Liver (tissue), 9 donors: Measurements from ENCODE around the gene BRINP3. TPM values are rescaled to one million over a fixed set of nuclear protein-coding genes. Genes with fewer than 3 reads are reported as not detected.

Experiments
- DNase-seq: peaks from one replicate; pipeline ENCODE4 v3.0.0-alpha.2; 2017; ENCODE audit warnings: low spot score
- H3K27ac ChIP-seq, 2 donors: one replicate each; pipeline ENCODE4 v1.7.0; 2013; ENCODE audit warnings: inconsistent platforms in 2 of 2, low read length in 2 of 2, control low read depth in 1 of 2, low read depth in 1 of 2, mild to moderate bottlenecking in 1 of 2
- H3K27me3 ChIP-seq, 4 donors: one replicate each; pipeline versions ENCODE4 v1.6.1 to v1.7.0; 2013; ENCODE audit warnings: low read length in 3 of 4, inconsistent platforms in 1 of 4, mild to moderate bottlenecking in 1 of 4, moderate library complexity in 1 of 4; ENCODE audit not compliant: control insufficient read depth in 4 of 4, insufficient read depth in 4 of 4
- H3K36me3 ChIP-seq, 4 donors: one replicate each; pipeline versions ENCODE4 v1.6.1 to v1.7.0; 2013; ENCODE audit warnings: low read length in 3 of 4, mild to moderate bottlenecking in 3 of 4, low read depth in 1 of 4, moderate library complexity in 1 of 4; ENCODE audit not compliant: control insufficient read depth in 4 of 4, insufficient read depth in 3 of 4
- H3K4me1 ChIP-seq, 4 donors: one replicate each; pipeline versions ENCODE4 v1.6.1 to v1.7.0; 2013; ENCODE audit warnings: low read length in 3 of 4, mild to moderate bottlenecking in 3 of 4, moderate library complexity in 1 of 4; ENCODE audit not compliant: control insufficient read depth in 4 of 4, insufficient read depth in 4 of 4
- H3K4me3 ChIP-seq, 3 donors: one replicate each; pipeline versions ENCODE4 v1.6.1 to v1.7.0; 2013; ENCODE audit warnings: low read length in 3 of 3, control low read depth in 1 of 3, low read depth in 1 of 3, mild to moderate bottlenecking in 1 of 3
- H3K9ac ChIP-seq, 2 donors: one replicate each; pipeline ENCODE4 v1.7.0; 2013; ENCODE audit warnings: low read length in 2 of 2, mild to moderate bottlenecking in 2 of 2, moderate library complexity in 2 of 2, control low read depth in 1 of 2, low read depth in 1 of 2
- H3K9me3 ChIP-seq, 4 donors: one replicate each; pipeline versions ENCODE4 v1.6.1 to v1.7.0; 2013; ENCODE audit warnings: low read length in 3 of 4; ENCODE audit not compliant: control insufficient read depth in 4 of 4
- ATF3 ChIP-seq: IDR thresholded peaks from 2 replicates; pipeline ENCODE4 v1.6.1; 2016; ENCODE audit warnings: antibody characterized with exemption
- CTCF ChIP-seq: fragments of 150-350 bp; IDR thresholded peaks from 2 replicates; pipeline ENCODE4 v1.5.1; 2017; ENCODE audit warnings: improper control_type of control experiment, low read depth, low read length; ENCODE audit not compliant: missing input control
- EGR1 ChIP-seq, 2 donors: IDR thresholded peaks; 2 replicates each; pipeline ENCODE4 v1.6.1; 2016 to 2018; ENCODE audit warnings: antibody characterized with exemption in 2 of 2, low read depth in 2 of 2
- GABPA ChIP-seq, 2 donors: IDR thresholded peaks in 1 of 2; conservative IDR thresholded peaks in 1 of 2; 2 replicates each; pipeline ENCODE4 v1.6.1; 2016; ENCODE audit warnings: antibody characterized with exemption in 2 of 2, mild to moderate bottlenecking in 1 of 2, moderate library complexity in 1 of 2
- HNF4A ChIP-seq, 2 donors: conservative IDR thresholded peaks; 2 replicates each; pipeline ENCODE4 v1.6.1; 2016; ENCODE audit warnings: antibody characterized with exemption in 2 of 2, mild to moderate bottlenecking in 2 of 2
- NR2F2 ChIP-seq: IDR thresholded peaks from 2 replicates; pipeline ENCODE4 v1.6.1; 2016; ENCODE audit warnings: antibody characterized with exemption
- RAD21 ChIP-seq, 2 donors: IDR thresholded peaks; 2 replicates each; pipeline ENCODE4 v1.6.1; 2016; ENCODE audit warnings: antibody characterized with exemption in 2 of 2, mild to moderate bottlenecking in 2 of 2
- REST ChIP-seq: IDR thresholded peaks from 2 replicates; pipeline ENCODE4 v1.6.1; 2016; ENCODE audit warnings: antibody characterized with exemption, mild to moderate bottlenecking
- RXRA ChIP-seq, 2 donors: IDR thresholded peaks; 2 replicates each; pipeline ENCODE4 v1.6.1; 2017 to 2018; ENCODE audit warnings: antibody characterized with exemption in 2 of 2, mild to moderate bottlenecking in 1 of 2
- SP1 ChIP-seq: IDR thresholded peaks from 2 replicates; pipeline ENCODE4 v1.6.1; 2018; ENCODE audit warnings: antibody characterized with exemption, mild to moderate bottlenecking
- TAF1 ChIP-seq: conservative IDR thresholded peaks from 2 replicates; pipeline ENCODE4 v1.6.1; 2016; ENCODE audit warnings: antibody characterized with exemption, mild to moderate bottlenecking
- YY1 ChIP-seq: IDR thresholded peaks from 2 replicates; pipeline ENCODE4 v1.6.1; 2016; ENCODE audit warnings: antibody characterized with exemption, mild to moderate bottlenecking
- WGBS: extraction: QIAGEN DNeasy Blood & Tissue Kit; methylation state at CpG from one replicate; pipeline ENCODE4 v1.1.7; 2013; 5-methylcytosine and 5-hydroxymethylcytosine counted together
- polyA plus RNA-seq, 2 donors: library from polyadenylated mRNA; stranded (reverse) in 1 of 2; unstranded in 1 of 2; fragments of 200-250 nt in 1 of 2; fragments of >200 nt in 1 of 2; fragmentation: Nextera tagmentation in 1 of 2; extraction: Ambion mirVana in 1 of 2; gene quantifications; one replicate each; pipeline versions ENCODE4 v1.2.1 to v1.2.3, GENCODE V29; 2013 to 2015
- total RNA-seq, 2 donors: library from RNA; depleted of rRNA; stranded (reverse); fragments of >200 nt; gene quantifications; one replicate each; pipeline ENCODE4 v1.2.3, GENCODE V29; 2014
- TF ChIP-seq, protein P1 (sequence below): IDR thresholded peaks from 2 replicates; pipeline ENCODE4 v1.6.1; 2016; ENCODE audit warnings: antibody characterized with exemption
- donor health status: healthy.
- donor health status: healthy.
- donor health status: healthy.
- donor health status: healthy.
- donor health status: healthy.

BRINP3 gene
- total and polyA plus RNA-seq, 4 donors: 0.02 TPM; not detected in 3

DNA sequence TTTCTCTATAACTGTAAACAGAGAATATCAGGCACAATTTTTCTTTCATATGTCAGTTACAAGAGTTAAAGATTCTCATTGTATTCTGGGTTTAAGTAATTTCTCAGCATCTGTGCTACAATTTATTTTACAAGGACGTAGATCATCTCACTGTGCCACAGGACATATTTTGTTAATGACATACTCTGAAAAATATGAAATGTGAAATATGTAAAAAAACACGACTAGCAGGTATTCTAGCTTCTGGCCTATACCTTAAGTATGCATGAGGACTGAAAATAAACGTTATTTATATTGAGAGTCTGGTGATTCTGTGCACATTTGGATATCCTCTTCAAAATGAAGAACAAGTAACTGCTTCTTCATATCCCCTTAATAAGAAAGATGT, 308.8 kb downstream of the BRINP3 start (continued):
- TF ChIP-seq REST (no peak), ATF3 (no peak), SP1 (no peak), YY1 (no peak)

- H3K9ac ChIP-seq: no peak overlapping the region
- no peaks in the 10 kb centered on the region for H3K36me3 ChIP-seq
- H3K4me1 ChIP-seq: no peaks in the 10 kb centered on the region
- 64% methylated on average over 3 of the region's 3 CpGs for WGBS
- DNase-seq: no peak
- TF ChIP-seq SP1: no peak
- TF ChIP-seq RAD21 (IDR thresholded peaks at IDR 0.05): no peak
- no peak for TF ChIP-seq YY1
- no peak for TF ChIP-seq NR2F2
- TF ChIP-seq, protein P1, sequence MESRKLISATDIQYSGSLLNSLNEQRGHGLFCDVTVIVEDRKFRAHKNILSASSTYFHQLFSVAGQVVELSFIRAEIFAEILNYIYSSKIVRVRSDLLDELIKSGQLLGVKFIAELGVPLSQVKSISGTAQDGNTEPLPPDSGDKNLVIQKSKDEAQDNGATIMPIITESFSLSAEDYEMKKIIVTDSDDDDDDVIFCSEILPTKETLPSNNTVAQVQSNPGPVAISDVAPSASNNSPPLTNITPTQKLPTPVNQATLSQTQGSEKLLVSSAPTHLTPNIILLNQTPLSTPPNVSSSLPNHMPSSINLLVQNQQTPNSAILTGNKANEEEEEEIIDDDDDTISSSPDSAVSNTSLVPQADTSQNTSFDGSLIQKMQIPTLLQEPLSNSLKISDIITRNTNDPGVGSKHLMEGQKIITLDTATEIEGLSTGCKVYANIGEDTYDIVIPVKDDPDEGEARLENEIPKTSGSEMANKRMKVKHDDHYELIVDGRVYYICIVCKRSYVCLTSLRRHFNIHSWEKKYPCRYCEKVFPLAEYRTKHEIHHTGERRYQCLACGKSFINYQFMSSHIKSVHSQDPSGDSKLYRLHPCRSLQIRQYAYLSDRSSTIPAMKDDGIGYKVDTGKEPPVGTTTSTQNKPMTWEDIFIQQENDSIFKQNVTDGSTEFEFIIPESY: no peak
- TF ChIP-seq HNF4A (conservative IDR thresholded peaks at IDR 0.05): no peak
- no peak for TF ChIP-seq TAF1
- no peak for TF ChIP-seq EGR1 (IDR thresholded peaks at IDR 0.05; ENCODE audit: low read depth in 2 of 2)
- no peak for TF ChIP-seq RXRA (IDR thresholded peaks at IDR 0.05)
- no peak for TF ChIP-seq CTCF
- no peak overlapping the region for H3K27ac ChIP-seq
- H3K4me3 ChIP-seq: no peak overlapping the region
- H3K9me3 ChIP-seq: no peaks in the 10 kb centered on the region
- no peaks in the 10 kb centered on the region for H3K27me3 ChIP-seq
Measured at GRCh38 chr1:190168116-190168892, 309.4 kb downstream of the BRINP3 start.

DNA sequence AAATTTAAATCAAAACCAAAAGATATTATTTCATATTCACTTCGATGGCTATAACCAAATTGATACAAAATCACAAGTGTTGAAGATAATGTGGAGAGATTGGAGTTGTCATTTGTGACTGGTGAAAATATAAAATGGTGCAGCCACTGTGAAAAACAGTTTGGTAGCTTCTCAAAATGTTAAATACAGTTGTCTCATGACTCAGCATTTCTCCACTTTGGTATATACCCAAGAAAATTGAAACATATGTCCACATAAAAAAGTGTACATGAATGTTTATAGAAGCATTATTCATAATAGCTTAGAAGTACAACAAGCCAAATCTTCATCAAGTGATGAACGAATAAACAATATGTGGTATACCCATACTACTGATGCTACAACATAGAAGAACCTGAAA, 318.5 kb downstream of the BRINP3 start:
- Histone ChIP-seq H3K27me3 (no peaks in the 10 kb centered on the region), H3K9me3 (no peaks in the 10 kb centered on the region), H3K36me3 (no peaks in the 10 kb centered on the region), H3K9ac (no peak overlapping the region), H3K27ac (no peak overlapping the region), H3K4me3 (no peak overlapping the region), H3K4me1 (no peaks in the 10 kb centered on the region)
- WGBS: 66% methylated on average over 2 of the region's 2 CpGs
- no peak for TF ChIP-seq HNF4A (conservative IDR thresholded peaks at IDR 0.05)
- no peak for TF ChIP-seq RAD21 (IDR thresholded peaks at IDR 0.05)
- TF ChIP-seq YY1: no peak
- no peak for TF ChIP-seq GABPA (IDR thresholded peaks at IDR 0.05 in 1 of 2, conservative IDR thresholded peaks at IDR 0.05 in 1 of 2)
- no peak for TF ChIP-seq CTCF
- DNase-seq: no peak
